Measurements from ENCODE around the gene GPR31. TPM values are rescaled to one million over a fixed set of nuclear protein-coding genes. Genes with fewer than 3 reads are reported as not detected.

The GPR31 gene
- total RNA-seq, 4 donors from 2014 or later: not detected

- ATAC-seq (ENCODE audit: low FRiP score) (no peak), DNase-seq (ENCODE audit: low spot score) (no peak)
- no peak for TF ChIP-seq CTCF (IDR thresholded peaks at IDR 0.05)
Measured at GRCh38 chr6:167121335-167121841, 36.4 kb downstream of the GPR31 start.

- TF ChIP-seq CTCF (IDR thresholded peaks at IDR 0.05): no peak
- DNase-seq (ENCODE audit: low spot score): no peak
- no peak for ATAC-seq (ENCODE audit: low FRiP score)
Measured at GRCh38 chr6:167120583-167120903, 37.2 kb downstream of the GPR31 start.

GRCh38 chr6:167119670-167120582, 37.9 kb downstream of the GPR31 start:
- no peak for TF ChIP-seq CTCF (IDR thresholded peaks at IDR 0.05)
- DNase-seq (ENCODE audit: low spot score) (no peak), ATAC-seq (ENCODE audit: low FRiP score) (no peak)

GRCh38 chr6:167118839-167119238, 38.9 kb downstream of the GPR31 start:
- no peak for TF ChIP-seq CTCF (IDR thresholded peaks at IDR 0.05)
- no peak for ATAC-seq (ENCODE audit: low FRiP score)
- no peak for DNase-seq (ENCODE audit: low spot score)

GRCh38 chr6:167118006-167118405, 39.8 kb downstream of the GPR31 start:
- no peak for DNase-seq (ENCODE audit: low spot score)
- no peak for TF ChIP-seq CTCF (IDR thresholded peaks at IDR 0.05)

GRCh38 chr6:167116838-167117228, 40.9 kb downstream of the GPR31 start:
- ATAC-seq (ENCODE audit: low FRiP score) (no peak), DNase-seq (ENCODE audit: low spot score) (no peak)
- TF ChIP-seq CTCF (IDR thresholded peaks at IDR 0.05): no peak

More at GRCh38 chr6:167118006-167118405, 39.8 kb downstream of the GPR31 start:
- ATAC-seq (ENCODE audit: low FRiP score): no peak
